GM21367 (cell line): Measurements from ENCODE around the gene S100A3.
"Not testable (repeated sequence)": the region's sequence is repeated elsewhere in the genome, so short reads cannot be mapped to it uniquely, and the experiment has no call there.

ENCODE experiments used
- ATAC-seq: cut with Tn5 transposase; IDR thresholded peaks from one replicate; pipeline ENCODE4 v1.9.1; 2021; ENCODE audit not compliant: unreplicated experiment

S100A3 gene

GRCh38 chr1:153570874-153571273, 21.8 kb upstream of the S100A3 start:
- no peak for ATAC-seq

GRCh38 chr1:153569465-153569864, 20.4 kb upstream of the S100A3 start:
- no peak for ATAC-seq

- ATAC-seq, result no peak
Observed at GRCh38 chr1:153568367-153569099, 19.5 kb upstream of the S100A3 start.

GRCh38 chr1:153567621-153568366, 18.7 kb upstream of the S100A3 start:
- no peak for ATAC-seq

- ATAC-seq, result peak; percentile 38
Observed at GRCh38 chr1:153566414-153567371, 17.6 kb upstream of the S100A3 start.

GRCh38 chr1:153565529-153566374, 16.7 kb upstream of the S100A3 start, which contains the start of gene S100A2:
Gene S100A2, minus strand, starts transcription at chr1:153565844. Its CDS starts 1,967 bp downstream, at chr1:153563877.
- ATAC-seq, result no peak

- no peak for ATAC-seq
Observed at GRCh38 chr1:153563991-153564390, 14.9 kb upstream of the S100A3 start.

GRCh38 chr1:153563483-153563901, 14.4 kb upstream of the S100A3 start:
- ATAC-seq, result no peak

GRCh38 chr1:153562021-153562420, 13.0 kb upstream of the S100A3 start:
- not testable (repeated sequence) for ATAC-seq

- no peak for ATAC-seq
Observed at GRCh38 chr1:153561466-153561985, 12.5 kb upstream of the S100A3 start.

- ATAC-seq, result no peak
Observed at GRCh38 chr1:153560771-153561465, 11.9 kb upstream of the S100A3 start.

- ATAC-seq, result no peak
Observed at GRCh38 chr1:153560241-153560640, 11.2 kb upstream of the S100A3 start.

- no peak for ATAC-seq
Observed at GRCh38 chr1:153557877-153558276, 8.8 kb upstream of the S100A3 start.

GRCh38 chr1:153556348-153556747, 7.3 kb upstream of the S100A3 start:
- no peak for ATAC-seq

- ATAC-seq, result no peak
Observed at GRCh38 chr1:153553830-153554541, 4.9 kb upstream of the S100A3 start.

- no peak for ATAC-seq
Observed at GRCh38 chr1:153553096-153553495, 4.0 kb upstream of the S100A3 start.

- ATAC-seq, result no peak
Observed at GRCh38 chr1:153552335-153552734, 3.3 kb upstream of the S100A3 start.

GRCh38 chr1:153550827-153551500, 1.9 kb upstream of the S100A3 start:
- no peak for ATAC-seq
